ENCODE results near the gene HOXA4.

HOXA4 gene

DNA sequence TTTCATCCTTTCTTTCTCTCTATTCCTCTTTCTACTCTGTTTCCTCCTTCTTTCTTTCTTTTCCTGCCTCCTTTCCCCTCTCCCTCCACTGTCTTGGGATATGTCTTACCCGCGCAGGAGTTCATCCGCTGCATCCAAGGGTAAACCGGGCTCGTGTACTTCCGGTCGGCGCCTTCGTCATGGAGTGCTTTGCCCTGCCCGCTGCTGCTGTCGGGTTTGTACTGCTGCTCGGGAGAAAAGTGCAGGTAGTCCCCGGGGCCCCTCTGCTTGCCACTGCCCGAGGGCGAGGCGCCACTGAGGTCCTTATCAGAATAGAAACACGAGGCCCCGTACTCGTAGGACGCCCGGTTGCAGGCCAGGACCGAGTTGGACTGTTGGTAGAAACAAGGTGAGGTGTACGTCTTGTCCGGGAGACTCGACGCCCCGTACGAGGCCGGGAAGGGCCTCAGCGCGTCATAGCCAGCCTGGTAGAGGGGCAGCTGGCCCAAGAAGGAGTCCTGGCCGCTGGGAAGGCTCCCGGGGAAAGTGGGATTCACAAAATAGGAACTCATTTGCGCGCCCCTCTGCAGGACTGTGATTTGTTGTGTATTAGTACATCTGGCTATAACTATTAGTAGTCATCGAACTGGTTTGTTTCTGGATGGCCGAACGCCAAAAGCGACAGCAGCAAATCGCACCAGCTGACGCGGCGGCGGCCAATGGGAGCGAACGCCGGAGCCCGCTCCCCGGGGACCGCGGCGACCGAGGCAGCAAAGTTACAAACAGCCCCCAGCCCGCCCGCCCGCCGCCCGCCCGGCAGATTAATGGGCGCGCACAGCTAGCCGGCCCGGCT is 16.9 kb upstream of the HOXA4 start, which contains the start of gene HOXA6:
HOXA6 (minus strand) TSS at position 576 of the 832 bp plus-strand sequence; CDS start at position 551, 25 bp downstream.
- no peak for DNase-seq (ENCODE audit: low read depth, low spot score)

DNA sequence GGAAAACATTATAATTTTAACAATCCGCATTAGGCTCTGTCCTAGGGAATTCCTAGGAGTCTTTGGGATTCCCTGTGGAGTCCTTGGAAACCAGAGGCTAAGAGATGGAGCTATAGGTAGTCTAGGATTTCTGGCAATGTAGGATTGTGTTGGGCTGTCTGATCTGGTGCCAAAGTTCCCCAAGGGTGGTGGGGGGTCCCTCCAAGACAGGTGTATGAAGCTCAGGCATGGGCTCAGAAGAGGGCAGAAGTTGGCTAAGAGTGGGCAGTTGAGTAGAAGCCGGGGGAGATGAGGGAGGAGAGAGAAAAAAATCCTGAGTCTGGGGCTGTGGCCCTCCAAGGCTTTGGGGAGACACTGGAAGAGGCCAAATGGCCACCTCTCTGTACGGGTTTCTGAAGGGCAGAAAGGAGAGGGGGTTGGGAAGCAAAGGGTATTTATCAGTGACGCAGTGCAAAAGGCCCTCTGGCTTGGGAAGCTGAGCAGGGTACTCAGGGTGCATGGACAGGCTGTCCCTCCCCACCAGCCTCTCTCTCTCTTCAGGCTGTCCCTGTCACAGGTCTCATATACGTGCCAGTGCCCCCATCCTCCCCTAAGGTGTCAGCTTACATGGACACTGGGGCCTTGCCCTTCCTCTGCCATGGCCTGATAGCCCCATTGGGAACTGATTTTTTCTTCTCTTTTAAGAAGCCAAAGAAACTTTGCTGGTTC is 16.1 kb upstream of the HOXA4 start:
- DNase-seq (ENCODE audit: low read depth, low spot score) = no peak

GRCh38 chr7:27145914-27146412 is 15.4 kb upstream of the HOXA4 start:
- no peak for DNase-seq (ENCODE audit: low read depth, low spot score)

GRCh38 chr7:27145165-27145913 is 14.8 kb upstream of the HOXA4 start:
- DNase-seq (ENCODE audit: low read depth, low spot score) = no peak

DNA sequence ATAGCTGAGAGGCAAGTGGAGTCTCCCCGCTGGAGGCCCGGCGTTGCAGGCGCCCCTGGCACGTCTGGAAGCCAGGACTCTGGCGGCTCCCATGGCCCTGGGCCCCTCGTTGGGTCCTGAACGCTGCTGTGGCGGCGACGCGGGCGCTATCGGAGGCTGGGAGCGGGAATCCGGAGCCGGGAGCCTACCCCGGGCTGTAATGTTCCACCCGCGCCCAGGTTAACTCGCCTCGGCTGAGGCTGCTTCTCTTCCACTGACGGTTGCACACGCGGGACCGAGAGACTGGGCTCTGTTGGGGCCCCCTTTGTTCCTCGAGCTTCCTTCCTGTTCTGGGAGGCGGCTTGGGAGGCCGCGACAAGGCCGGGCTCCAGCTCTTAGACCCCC is 14.2 kb upstream of the HOXA4 start:
- no peak for DNase-seq (ENCODE audit: low read depth, low spot score)

DNA sequence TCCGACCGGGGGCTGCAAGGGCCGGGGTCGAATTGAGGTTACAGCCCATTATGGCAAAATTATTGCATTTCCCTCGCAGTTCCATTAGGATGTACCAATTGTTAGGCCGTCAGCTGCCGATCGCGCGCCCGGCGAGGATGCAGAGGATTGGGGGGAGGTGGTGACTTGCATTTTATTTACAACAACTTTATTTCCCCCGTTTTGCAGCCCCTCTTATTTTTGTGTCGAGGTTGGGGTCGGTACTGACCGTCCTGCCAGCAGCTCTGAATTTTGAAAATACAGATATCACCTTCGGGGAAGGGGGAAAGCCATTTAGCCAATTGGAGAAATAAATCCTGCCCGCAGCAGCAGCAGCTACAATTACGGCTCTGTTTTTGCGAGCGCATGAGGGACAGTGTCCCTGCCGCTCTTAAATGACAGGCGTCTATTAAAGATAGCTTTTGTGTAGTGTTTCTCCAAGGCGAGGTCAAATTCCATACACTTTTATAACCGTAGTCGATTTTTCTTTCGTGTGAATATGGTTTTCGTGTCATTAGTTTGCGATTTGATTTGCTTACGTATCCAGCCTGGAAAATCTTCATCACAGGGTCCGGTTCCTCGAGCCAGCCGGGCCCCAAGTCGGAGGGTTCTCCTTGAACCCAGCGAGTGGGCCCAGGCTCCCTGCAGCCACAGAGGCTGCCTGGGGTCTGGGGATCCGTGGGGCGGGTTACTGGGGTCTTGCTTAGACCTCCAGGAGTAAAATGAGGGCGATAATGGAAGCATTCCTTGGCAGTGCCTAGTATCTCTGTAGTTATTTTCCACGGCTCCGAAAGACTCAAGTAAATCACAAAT is 13.6 kb upstream of the HOXA4 start:
- DNase-seq (ENCODE audit: low read depth, low spot score) = no peak

DNA sequence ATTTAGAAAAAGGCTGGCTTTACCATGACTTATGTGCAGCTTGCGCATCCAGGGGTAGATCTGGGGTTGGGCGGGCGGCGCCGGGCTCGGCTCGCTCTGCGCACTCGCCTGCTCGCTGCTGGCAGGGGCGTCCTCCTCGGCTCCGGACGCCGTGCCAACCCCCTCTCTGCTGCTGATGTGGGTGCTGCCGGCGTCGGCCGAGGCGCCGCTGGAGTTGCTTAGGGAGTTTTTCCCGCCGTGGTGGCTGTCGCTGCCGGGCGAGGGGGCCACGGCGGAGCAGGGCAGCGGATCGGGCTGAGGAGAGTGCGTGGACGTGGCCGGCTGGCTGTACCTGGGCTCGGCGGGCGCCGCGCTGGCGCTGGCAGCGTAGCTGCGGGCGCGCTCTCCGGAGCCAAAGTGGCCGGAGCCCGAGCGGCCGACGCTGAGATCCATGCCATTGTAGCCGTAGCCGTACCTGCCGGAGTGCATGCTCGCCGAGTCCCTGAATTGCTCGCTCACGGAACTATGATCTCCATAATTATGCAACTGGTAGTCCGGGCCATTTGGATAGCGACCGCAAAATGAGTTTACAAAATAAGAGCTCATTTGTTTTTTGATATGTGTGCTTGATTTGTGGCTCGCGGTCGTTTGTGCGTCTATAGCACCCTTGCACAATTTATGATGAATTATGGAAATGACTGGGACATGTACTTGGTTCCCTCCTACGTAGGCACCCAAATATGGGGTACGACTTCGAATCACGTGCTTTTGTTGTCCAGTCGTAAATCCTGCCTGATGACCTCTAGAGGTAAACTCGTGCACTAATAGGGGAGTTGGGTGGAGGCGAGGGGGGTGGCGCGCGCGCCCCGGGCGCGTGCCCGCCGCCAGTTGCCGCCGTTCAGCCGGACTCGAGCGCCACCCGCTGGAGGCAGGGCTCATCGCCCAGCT is 12.7 kb upstream of the HOXA4 start, which contains the start of gene HOXA5:
HOXA5 (minus strand) TSS at position 659 of the 927 bp plus-strand sequence; CDS start at position 585, 74 bp downstream.
- DNase-seq (ENCODE audit: low read depth, low spot score) = no peak

- DNase-seq (ENCODE audit: low read depth, low spot score) = no peak
Measured at GRCh38 chr7:27142580-27143022, 12.0 kb upstream of the HOXA4 start.

GRCh38 chr7:27141923-27142579 is 11.5 kb upstream of the HOXA4 start:
- no peak for DNase-seq (ENCODE audit: low read depth, low spot score)

DNA sequence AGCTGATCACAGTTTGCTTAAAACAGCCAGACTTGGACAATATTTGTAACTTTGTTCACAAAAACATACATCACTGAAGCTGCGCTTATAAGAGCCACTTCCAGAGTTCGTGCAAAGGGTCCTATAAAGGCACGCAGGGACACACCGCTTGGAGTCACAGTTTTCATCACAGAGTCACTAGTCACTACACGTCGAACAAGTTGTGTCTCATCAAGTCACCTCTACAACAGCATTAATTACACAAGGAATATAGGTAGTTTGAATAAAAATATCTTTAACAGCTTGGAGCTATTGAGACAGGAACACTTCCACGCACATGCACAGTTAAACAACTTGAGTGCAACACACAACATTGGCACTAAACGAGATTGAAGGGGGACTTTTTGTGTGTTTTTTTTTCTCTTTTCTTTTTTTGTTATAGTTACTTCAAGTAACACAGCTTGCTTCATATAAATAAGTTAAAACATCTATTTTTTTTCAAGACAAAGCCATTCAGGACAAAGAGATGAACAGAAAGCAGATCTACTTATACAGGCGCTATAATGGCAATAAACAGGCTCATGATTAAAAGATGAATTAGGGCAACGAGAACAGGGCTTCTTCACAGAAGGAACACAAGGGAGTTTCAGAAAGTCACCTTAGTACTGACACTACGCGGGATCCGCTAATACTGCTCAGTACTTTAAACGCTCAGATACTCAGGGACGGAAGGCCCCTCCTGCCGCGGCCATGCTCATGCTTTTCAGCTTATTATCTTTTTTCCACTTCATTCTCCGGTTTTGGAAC is 10.8 kb upstream of the HOXA4 start:
- DNase-seq (ENCODE audit: low read depth, low spot score) = no peak

- DNase-seq (ENCODE audit: low read depth, low spot score) = no peak
Measured at GRCh38 chr7:27140126-27140857, 9.7 kb upstream of the HOXA4 start.

GRCh38 chr7:27139334-27140125 is 9.0 kb upstream of the HOXA4 start:
- DNase-seq (ENCODE audit: low read depth, low spot score) = no peak

DNA sequence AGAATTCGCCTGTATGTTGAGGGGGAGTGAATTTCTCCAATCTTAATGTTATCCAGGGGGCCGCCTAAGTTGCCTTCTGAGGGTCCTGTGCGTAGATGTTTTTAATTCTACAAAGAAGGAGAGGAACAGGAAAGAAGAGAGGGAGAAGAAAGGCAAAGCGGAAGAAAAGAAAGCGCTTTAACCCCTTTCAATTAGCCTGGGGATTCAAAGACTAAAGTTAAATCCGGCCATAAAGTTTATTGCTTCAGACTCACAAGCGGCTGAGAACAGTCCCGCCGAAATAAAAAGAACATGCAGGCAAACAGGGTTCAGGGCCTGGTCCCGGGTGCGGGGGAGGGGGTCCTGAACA is 8.4 kb upstream of the HOXA4 start:
- no peak for DNase-seq (ENCODE audit: low read depth, low spot score)

DNA sequence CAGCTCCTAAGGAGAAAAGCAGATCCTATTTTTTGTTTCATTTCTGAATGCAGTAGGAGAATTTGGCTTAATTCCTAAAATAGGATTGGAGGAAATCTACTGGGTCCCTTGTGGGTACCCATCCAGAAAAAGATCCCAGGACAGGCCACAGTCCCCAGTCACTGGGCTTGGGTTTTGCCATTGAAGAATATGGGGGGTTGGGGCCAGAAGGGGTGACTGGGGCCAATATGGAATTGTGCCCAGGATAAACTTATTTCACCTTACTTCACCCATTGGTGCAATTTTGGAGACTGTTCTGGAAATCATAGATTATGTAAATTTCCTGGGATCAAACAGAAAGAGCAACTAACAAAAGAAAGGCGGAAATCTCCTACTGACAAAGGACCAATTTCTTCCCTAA is 7.9 kb upstream of the HOXA4 start:
- DNase-seq (ENCODE audit: low read depth, low spot score) = no peak

DNA sequence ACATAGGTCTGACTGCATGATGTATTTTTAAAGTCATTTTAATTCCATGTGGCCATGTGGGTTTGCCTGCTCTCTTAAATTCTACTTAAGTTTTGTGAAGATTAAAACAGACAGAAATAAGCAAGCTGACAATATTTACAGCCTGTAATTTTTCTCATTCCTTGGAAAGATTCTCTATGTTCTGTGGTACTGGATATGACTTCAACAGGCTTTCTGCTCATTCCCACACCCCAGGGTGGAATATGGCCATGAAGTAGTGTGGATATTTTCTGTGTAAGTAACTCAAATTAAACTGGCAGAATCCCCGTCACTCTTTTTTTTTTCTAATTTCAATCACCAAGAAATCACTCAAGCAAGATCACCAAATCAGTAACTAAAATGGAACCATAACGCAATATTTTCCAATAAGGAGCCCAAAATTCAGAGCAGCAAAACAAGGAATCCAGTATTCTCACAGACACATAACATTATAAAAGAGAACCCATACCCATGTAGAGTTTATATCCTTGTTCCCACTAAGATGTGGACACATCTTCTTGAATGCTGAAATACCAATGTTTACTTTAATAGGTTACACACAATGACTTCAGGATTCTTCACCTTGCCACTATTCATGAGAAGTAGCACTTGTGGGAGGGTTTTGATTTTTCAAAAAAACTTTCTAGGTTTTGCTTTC is 7.2 kb upstream of the HOXA4 start:
- DNase-seq (ENCODE audit: low read depth, low spot score) = no peak

DNA sequence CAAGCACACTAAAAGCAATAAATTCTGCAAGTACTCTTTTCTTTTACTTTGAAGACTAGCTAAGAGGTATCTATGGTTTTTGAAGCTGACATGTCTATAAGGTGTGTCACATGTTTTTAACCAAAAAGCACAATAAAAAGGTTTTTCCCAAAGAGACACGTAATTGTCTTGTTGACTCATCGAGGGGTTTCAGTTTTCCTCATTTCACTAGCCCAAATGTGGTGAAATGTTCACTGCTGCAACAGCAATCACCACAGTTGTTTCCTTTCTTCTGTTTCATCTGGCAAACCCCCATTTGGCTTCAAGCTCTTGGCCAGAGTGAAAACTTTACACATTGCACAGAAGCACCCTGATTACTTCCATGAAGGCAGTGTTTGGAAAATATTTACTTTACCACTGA is 3.8 kb upstream of the HOXA4 start:
- no peak for DNase-seq (ENCODE audit: low read depth, low spot score)
